Choroid plexus epithelial cell (primary cell): ENCODE data around the gene EFCAB9.

Experiments
- DNase-seq: peaks from one replicate; pipeline ENCODE4 v3.0.0-alpha.2; 2010; ENCODE audit warnings: low read depth
- H3K4me3 ChIP-seq: 2 replicates; pipeline ENCODE4 v1.5.1; 2011; ENCODE audit warnings: low read depth, mild to moderate bottlenecking, control low read depth, low read length, moderate library complexity
- TF ChIP-seq, protein P1 (sequence below): conservative IDR thresholded peaks from 2 replicates; pipeline ENCODE4 v1.5.1; 2011; ENCODE audit warnings: low read depth, mild to moderate bottlenecking, control low read depth, inconsistent platforms, low read length, moderate library complexity

Gene EFCAB9

DNA sequence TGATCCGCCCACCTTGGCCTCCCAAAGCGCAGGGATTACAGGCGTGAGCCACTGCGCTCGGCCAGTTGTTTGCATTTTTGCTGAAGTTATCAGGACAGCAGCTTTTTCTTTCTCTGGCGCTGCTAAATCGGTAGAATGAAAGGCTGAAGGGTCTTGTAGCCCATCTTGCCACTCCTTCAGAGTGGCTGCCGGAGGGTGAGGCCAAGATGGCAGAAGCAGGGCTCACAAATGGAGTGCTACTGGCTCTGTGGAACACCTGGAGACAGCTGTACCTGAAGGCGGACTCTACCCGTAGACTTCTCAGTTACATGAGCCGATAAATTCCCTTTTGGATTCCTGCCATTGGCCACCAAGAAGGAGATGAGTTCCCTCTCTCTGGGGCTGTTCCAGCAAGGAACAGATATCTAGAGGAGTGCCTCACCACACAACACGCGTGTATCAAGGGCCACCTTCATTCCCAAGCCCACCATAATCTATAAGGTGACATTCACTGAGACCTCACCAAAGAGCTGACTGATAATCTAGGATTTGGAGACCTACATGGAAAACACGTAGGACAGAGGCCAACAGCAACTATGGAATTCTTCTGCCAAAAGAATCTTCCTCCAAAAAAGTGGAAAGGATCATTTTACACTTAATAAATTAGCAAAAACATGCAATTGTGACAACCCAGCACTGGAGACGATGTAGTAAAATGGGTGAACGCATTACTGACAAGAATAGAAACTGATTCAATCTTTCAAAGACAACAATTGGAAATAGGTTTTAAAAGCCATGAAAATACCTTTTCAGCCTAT is 27.7 kb upstream of the EFCAB9 start:
- no peak overlapping the region for H3K4me3 ChIP-seq
- no peak for DNase-seq

DNA sequence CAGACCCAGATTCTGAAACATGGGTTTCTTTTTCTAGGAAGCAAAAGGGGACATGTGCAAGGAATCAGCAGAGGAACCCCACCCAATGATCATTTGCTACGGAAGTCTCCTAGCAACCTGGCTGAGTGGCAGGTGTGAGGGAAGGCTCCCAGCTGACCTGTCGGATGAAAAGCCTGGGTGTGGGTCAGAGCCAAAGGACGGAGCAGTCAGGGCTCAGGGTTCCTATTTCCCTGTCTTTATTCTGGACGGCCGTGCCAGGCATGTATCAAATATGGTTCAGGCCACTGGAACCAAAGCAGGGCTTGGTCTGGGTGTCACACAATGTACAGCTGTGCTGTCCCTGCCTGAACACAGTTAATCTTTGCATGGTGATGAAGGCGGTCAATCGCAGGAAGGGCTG is 26.1 kb upstream of the EFCAB9 start:
- no peak for DNase-seq
- H3K4me3 ChIP-seq, result no peak overlapping the region
- TF ChIP-seq, protein P1, sequence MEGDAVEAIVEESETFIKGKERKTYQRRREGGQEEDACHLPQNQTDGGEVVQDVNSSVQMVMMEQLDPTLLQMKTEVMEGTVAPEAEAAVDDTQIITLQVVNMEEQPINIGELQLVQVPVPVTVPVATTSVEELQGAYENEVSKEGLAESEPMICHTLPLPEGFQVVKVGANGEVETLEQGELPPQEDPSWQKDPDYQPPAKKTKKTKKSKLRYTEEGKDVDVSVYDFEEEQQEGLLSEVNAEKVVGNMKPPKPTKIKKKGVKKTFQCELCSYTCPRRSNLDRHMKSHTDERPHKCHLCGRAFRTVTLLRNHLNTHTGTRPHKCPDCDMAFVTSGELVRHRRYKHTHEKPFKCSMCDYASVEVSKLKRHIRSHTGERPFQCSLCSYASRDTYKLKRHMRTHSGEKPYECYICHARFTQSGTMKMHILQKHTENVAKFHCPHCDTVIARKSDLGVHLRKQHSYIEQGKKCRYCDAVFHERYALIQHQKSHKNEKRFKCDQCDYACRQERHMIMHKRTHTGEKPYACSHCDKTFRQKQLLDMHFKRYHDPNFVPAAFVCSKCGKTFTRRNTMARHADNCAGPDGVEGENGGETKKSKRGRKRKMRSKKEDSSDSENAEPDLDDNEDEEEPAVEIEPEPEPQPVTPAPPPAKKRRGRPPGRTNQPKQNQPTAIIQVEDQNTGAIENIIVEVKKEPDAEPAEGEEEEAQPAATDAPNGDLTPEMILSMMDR, result no peak

More for the DNA sequence above, 27.7 kb upstream of the EFCAB9 start:
- TF ChIP-seq, protein P1, result no peak

DNA sequence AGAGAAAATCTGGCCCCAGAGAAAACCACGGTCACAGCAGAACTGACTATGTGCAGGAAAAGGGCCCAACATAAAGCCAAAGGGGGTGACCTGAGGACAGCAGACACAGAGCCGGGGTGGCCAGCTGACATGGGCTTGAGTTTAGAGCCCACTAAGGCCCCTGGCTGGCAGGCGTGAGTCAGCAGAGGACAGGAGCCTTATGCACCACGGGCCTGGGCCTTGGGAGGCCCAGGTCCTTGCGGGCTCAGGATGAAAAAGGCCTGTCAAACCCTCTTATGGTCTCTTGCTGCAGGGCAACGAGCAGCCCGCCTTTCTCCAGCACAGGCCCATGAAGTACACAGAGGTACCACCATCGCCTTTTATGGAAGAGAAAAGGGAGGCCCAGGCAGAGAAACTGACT is 25.7 kb upstream of the EFCAB9 start:
- DNase-seq, result no peak

DNA sequence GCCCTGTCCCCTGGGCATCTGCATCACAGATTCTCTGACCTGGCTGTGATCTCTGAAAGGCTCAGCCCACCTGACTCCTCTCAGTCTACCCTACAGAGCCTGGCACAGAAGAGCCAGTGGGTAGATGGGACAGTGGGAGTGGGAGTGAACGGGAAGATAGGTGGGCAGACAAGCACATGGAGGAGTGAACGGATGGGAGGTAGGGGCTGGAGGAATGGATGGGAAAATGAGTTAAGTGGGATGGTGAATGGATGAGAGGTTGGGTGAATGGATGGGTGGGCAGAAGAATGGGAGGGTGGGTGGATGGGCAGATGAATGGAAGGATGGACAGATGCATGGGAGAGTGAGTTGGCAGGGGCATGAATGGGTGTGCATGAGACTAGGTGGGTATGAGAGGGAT is 24.8 kb upstream of the EFCAB9 start:
- no peak overlapping the region for H3K4me3 ChIP-seq
- TF ChIP-seq, protein P1, result no peak
- no peak for DNase-seq

More for the DNA sequence above, 25.7 kb upstream of the EFCAB9 start:
- TF ChIP-seq, protein P1, result no peak
- H3K4me3 ChIP-seq, result no peak overlapping the region

DNA sequence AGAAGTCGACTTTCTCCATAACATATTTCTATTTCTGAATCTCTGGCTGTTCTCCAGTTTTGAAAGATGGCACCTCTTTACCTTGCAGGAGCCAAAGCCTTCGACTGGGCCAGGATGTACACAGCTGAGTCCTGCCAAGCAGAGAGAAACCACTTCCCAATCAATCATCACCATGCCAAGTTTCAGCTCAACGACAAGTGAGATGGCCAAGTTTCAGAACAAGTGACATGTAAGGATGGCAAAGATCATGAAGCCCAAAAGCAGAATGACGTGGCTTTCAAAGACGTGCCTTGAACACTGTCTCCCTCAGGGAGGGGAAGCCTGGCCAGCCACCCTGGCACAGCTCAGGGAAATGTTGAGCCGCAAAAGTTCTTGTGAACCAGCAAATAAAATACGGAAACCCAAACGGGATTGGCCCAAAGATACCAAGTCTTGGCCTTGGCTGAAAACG is 23.7 kb upstream of the EFCAB9 start:
- DNase-seq, result no peak
- H3K4me3 ChIP-seq, result no peak overlapping the region
- TF ChIP-seq, protein P1, result no peak

DNA sequence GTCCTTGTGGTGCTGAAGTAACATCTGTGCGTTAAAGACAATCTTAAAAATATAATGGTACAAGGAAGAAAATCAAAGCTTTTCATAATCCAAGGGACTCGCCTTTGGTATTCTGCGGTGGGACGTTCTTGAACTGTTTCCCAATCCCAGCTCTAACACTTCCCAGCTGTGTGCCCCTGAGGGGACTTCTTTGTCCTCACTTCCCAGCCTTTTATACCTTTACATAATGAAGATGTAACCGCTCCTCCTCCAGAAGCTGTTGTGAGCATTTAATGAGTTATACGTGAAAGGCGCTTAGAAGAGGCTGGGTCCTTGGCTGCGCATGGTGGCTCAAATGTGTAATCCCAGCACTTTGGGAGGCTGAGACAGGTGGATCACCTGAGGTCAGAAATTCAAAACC is 22.9 kb upstream of the EFCAB9 start:
- TF ChIP-seq, protein P1, result no peak
- no peak for DNase-seq
- H3K4me3 ChIP-seq, result no peak overlapping the region
